ENCODE results near the gene FBXO22. TPM values are rescaled to one million over a fixed set of nuclear protein-coding genes. Genes with fewer than 3 reads are reported as not detected.
"Not testable (repeated sequence)": the region's sequence is repeated elsewhere in the genome, so short reads cannot be mapped to it uniquely, and the experiment has no call there.

The FBXO22 gene
- total RNA-seq, 1 donor from 2014 or later, result 19.3 TPM

DNA sequence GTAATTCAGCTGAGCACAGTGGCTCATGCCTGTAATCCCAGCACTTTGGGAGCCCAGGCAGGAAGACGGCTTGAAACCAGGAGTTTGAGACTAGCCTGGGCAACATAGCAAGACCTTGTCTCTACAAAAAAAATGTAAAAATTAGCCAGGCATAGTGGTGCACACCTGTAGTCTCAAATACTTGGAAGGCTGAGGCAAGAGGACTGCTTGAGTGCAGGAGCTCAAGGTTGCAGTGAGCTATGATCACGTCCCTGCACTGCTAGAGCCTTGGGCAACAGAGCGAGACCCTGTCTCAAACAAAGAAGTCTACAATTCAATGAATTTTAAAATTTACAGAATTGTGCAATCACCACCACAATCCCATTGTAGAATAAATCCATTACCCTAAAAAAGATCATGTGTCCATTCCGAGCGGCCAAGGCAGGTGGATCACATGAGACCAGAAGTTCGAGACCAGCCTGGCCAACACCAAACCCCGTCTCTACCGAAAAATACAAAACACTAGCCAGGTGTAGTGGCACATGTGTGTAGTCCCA lies 45.2 kb downstream of the FBXO22 start:
- DNase-seq (no peak), ATAC-seq (ENCODE audit: poor library complexity) (no peak)
- intact Hi-C loops (cut with DNase I), result no loop called here

DNA sequence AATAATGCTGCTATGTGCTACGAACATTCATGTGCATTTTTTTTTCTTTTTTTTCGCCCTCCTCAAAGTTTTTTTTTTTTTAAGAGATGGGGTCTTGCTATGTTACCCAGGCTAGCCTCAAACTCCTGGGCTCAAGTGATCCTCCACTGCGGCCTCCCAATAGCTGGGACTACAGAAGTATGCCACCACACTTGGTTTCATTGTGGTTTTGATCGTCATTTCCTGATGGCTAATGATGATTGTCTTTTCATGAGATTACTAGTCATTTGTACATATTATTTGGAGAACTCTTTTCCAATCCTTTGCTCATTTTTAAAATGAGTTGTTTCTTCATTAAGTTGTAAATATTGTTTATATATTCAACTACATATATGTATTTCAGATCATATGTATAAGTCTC lies 48.8 kb downstream of the FBXO22 start:
- intact Hi-C loops (cut with DNase I), result no loop called here
- ATAC-seq (ENCODE audit: poor library complexity) (no peak), DNase-seq (no peak)

DNA sequence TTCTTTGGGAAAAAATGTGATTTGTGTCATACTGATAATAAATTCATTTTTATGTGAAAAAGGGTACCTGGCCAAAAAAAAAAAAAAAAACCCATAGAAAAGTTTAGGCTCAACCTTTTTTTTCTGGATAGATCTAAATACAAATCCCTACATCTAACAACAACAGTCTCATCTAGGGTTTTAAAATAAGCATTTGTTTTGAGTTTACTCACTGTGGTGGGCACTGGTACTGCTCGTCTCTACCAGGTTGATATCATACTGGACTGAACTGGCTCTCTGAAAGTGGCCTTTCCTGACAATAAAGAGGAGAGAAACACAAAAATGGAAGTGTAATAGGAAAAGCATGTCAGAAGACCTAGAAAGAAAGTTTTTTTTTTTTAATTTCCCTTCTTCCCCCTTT lies 52.0 kb downstream of the FBXO22 start:
- DNase-seq, result no peak
- intact Hi-C loops (cut with DNase I), result no loop called here
- ATAC-seq (ENCODE audit: poor library complexity), result no peak

DNA sequence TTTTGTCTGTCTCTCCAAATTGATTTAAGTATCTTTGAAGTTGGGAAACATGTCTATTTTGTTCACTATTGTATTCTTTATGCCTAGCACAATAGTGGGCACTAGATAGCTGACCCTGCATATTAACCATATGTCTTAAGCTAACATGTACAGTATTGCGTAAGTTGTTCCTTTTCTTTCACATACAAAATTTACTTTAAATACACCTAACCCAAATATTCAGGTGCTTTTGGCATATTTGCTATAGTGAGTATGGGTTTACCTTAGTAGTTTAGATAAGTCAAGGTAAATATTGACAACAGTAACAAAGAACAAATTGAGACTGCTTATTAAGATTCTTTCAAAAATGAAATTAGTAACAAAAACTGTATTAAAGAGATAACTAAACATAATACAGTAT lies 57.7 kb downstream of the FBXO22 start:
- ATAC-seq (ENCODE audit: poor library complexity) (no peak), DNase-seq (no peak)
- intact Hi-C loops (cut with DNase I), result no loop called here

DNA sequence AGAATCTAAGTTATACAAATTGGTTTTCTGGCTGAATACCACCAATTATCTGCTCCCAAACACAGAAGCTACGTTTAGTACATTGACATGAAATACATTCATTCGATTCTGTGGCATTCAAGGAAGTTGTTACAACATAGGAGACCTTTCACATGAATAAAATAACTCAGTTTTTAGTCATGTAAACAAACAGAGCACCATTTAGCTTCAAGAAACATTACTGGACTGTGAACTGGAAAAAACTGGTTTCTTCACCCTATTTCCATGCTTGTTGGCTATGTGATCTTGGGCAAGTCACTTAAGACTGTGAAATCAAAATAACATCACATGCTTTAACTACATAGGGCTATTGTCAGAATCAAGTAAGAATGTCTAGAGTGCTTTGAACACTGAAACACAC lies 62.4 kb downstream of the FBXO22 start:
- DNase-seq (no peak), ATAC-seq (ENCODE audit: poor library complexity) (no peak)
- intact Hi-C loops (cut with DNase I), result no loop called here

DNA sequence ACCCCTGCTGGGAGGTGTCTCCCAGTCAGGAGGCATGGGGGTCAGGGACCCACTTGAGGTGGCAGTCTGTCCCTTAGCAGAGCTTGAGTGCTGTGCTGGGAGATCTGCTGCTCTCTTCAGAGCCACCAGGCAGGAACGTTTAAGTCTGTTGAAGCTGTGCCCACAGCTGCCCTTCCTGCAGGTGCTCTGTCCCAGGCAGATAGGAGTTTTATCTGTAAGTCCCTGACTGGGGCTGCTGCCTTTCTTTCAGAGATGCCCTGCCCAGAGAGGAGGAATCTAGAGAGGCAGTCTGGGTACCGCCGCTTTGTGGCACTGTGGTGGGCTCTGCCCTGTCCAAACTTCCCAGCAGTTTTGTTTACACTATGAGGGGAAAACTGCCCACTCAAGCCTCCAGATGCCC lies 73.1 kb downstream of the FBXO22 start:
- DNase-seq; ATAC-seq (ENCODE audit: poor library complexity); intact Hi-C loops (cut with DNase I): not testable (repeated sequence)

DNA sequence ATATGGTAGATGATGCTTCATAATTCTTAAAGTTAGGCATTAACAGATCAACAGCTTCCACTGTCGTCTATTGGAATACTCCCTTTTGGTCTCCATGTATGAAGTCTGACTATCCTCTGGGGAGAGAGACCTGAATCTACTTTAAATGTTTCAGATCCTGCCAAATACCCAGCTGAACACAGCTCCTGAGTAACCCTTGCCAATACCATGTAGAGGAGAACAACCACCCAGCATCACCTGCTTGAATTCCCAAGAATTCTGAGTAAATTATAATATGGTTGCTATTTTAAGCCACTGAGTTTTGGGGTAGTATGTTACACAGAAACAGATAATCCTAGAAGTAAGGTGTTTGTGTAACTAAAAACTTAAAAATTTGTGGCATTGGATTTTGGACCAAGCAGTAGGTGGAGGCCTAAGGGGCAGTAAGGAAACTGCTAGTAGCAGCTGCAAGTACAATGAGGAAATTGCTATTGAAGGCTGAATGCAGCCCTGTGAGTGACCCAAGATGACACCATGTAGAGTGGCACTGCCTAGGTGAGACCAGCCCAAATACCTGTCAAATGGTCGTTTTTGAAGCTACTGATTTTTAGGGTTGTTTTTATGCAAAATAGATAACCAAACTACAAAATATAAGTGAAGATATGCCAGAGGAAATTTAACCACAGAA lies 77.6 kb downstream of the FBXO22 start:
- ATAC-seq (ENCODE audit: poor library complexity) (no peak), DNase-seq (no peak)
- intact Hi-C loops (cut with DNase I), result no loop called here

DNA sequence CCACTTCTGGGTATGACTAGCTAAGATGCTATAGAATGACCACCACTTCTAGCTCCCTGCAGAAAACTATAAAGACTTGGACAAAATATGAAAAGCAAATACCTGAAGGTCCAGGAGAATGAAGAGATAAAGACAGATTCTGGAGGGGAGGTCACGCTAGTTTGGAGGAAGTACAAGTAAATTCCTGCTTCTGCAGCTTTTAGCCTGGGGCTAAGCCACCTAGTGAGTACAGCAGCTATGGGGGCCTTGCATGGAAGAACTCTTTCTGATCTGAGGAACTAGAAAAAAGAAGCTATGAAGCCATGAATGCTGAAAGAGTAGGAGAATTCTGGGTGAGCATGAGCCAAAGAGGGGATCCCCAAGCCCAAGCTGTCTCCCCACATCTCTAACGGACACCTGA lies 78.8 kb downstream of the FBXO22 start:
- intact Hi-C loops (cut with DNase I), result no loop called here
- no peak for ATAC-seq (ENCODE audit: poor library complexity)
- DNase-seq, result no peak

DNA sequence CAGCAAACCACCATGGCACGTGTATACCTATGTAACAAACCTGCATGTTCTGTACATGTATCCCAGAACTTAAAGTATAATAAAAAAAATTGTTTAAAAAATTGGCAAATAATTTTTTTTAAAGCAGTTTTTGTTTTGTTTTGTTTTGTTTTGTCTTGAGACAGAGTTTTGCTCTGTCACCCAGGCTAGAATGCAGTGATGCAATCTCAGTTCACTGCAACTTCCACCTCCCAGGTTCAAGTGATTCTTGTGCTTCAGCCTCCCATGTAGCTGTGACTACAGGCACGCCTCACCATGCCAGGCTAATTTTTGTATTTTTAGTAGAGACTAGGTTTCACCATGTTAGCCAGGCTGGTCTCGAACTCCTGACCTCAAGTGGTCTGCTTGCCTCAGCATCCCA lies 81.0 kb downstream of the FBXO22 start:
- ATAC-seq (ENCODE audit: poor library complexity); DNase-seq; intact Hi-C loops (cut with DNase I): not testable (repeated sequence)

DNA sequence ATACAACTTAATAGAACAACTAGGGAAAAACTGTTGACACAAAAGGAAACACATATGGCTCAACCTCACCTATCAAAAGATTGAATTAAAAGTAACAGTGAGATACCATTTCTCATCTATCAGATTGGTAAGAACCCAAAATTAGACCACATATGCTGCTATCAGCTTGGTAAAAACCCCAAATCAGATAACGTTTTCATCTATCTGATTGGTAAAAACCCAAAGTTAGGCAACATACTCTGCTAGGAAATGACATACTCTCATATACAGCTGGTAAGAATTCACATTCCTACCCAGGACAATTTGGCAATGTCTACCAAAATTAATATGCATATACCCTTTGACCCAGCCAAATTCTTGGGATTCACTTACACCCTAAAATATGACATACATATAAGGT lies 82.3 kb downstream of the FBXO22 start:
- intact Hi-C loops (cut with DNase I), result no loop called here
- ATAC-seq (ENCODE audit: poor library complexity) (no peak), DNase-seq (no peak)

DNA sequence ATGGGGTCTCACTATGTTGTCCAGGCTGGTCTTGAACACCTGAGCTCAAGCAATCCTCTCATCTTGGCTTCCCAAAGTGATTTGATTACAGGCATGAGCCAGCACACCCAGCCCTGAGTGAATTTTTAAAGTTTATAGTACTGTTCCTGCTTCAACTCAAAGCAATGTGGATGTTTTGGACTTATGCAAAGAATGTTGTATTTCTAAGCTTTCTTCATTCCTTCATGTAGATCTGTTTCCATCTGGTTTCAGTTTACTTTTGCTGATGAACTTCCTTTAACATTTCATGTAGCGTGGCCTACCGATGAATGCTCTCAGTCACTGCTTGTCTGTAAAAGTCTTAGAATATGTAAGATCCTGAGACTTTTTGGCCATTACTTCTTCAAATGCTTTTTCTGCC lies 85.4 kb downstream of the FBXO22 start:
- intact Hi-C loops (cut with DNase I), result no loop called here
- DNase-seq (no peak), ATAC-seq (ENCODE audit: poor library complexity) (no peak)

DNA sequence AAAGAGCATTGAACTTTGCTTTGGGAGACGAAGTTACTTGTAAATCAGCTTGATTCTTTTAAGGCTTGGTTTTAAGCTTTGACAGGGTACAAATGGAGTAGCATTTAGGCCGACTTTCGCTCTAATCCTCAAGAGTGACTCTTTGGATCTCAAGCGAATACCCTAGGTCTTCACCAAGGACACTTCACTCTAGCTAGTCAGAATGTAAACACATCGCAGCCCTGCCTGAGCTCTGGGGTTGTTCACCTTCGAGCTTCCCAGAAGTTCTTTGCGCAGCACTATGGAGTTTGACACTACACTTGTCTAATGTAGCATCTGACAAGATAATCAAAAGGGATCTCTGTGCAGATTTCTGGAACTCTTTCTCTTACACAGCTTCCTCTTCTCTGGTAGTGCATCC lies 86.2 kb downstream of the FBXO22 start:
- intact Hi-C loops (cut with DNase I), result no loop called here
- ATAC-seq (ENCODE audit: poor library complexity) (no peak), DNase-seq (no peak)

Other genes starting within 250 kb of the FBXO22 start
- gene CSPG4, start 191.0 kb upstream of the FBXO22 start, total RNA-seq, result 5.2 TPM
- 21.1 TPM for gene UBE2Q2, start 60.4 kb upstream of the FBXO22 start, total RNA-seq
- gene NRG4, start 108.5 kb downstream of the FBXO22 start, total RNA-seq, result not detected
- gene TMEM266, start 156.1 kb downstream of the FBXO22 start, total RNA-seq, result 0.13 TPM